Brain microvascular endothelial cell (primary cell): ENCODE measurements around the gene OR11H6.
"Not testable (repeated sequence)": the region's sequence is repeated elsewhere in the genome, so short reads cannot be mapped to it uniquely, and the experiment has no call there.

Experiments used
- DNase-seq: peaks from one replicate; pipeline ENCODE4 v3.0.0-alpha.2; 2020
- H3K27ac ChIP-seq: fragments of 250-450 bp; sonication (Bioruptor Pico); 2 replicates; pipeline ENCODE4 v1.5.1; 2020; ENCODE audit warnings: mild to moderate bottlenecking, moderate library complexity
- H3K27me3 ChIP-seq: fragments of 250-450 bp; sonication (Bioruptor Pico); replicated peaks from 2 replicates; pipeline ENCODE4 v1.5.1; 2020; ENCODE audit warnings: mild to moderate bottlenecking
- H3K36me3 ChIP-seq: fragments of 250-450 bp; sonication (Bioruptor Pico); replicated peaks from 2 replicates; pipeline ENCODE4 v1.5.1; 2020; ENCODE audit warnings: mild to moderate bottlenecking
- H3K4me3 ChIP-seq: 2 replicates; pipeline ENCODE4 v1.5.1; 2011; ENCODE audit warnings: low read depth, mild to moderate bottlenecking, control low read depth, low read length, moderate library complexity
- CTCF ChIP-seq: IDR thresholded peaks from 2 replicates; pipeline ENCODE4 v1.5.1; 2011; ENCODE audit warnings: low read depth, mild to moderate bottlenecking, moderate library complexity, low read length, control low read depth, inconsistent platforms; ENCODE audit errors: missing control alignments
- in situ Hi-C: cut with HindIII; loops from 2 replicates; pipeline ENCODE4 v1.10.0; 2017; ENCODE audit warnings: low sequenced_read_pairs, low pct_ligation_motif_present

OR11H6 gene

GRCh38 chr14:20215196-20215595 lies 8.3 kb upstream of the OR11H6 start:
- Histone ChIP-seq H3K27me3 (no peaks in the 10 kb centered on the region), H3K36me3 (no peaks in the 10 kb centered on the region), H3K27ac (no peak overlapping the region), H3K4me3 (no peak overlapping the region)
- TF ChIP-seq CTCF = no peak
- in situ Hi-C loops = no loop called here
- no peak for DNase-seq

- Histone ChIP-seq H3K27me3 (no peaks in the 10 kb centered on the region), H3K4me3 (no peak overlapping the region), H3K27ac (no peak overlapping the region), H3K36me3 (no peaks in the 10 kb centered on the region)
- no peak for DNase-seq
- no peak for TF ChIP-seq CTCF
- in situ Hi-C loops = no loop called here
Measured at GRCh38 chr14:20219033-20219432, 4.5 kb upstream of the OR11H6 start.

GRCh38 chr14:20228681-20229080 lies 5.2 kb downstream of the OR11H6 start, which contains the start of gene OR11H7:
Gene OR11H7 (plus strand): TSS chr14:20228981.
- Histone ChIP-seq H3K4me3 (no peak within 1 kb of the TSS), H3K27ac (no peak within 1 kb of the TSS), H3K36me3 (no peaks in the 10 kb centered on the region), H3K27me3 (no peaks in the 10 kb centered on the region)
- TF ChIP-seq CTCF = no peak
- in situ Hi-C loops = no loop called here
- DNase-seq = no peak

- H3K36me3 ChIP-seq, H3K4me3 ChIP-seq, H3K27ac ChIP-seq, H3K27me3 ChIP-seq, in situ Hi-C loops, DNase-seq: not testable (repeated sequence)
Measured at GRCh38 chr14:20235415-20235814, 11.9 kb downstream of the OR11H6 start.

- in situ Hi-C loops = no loop called here
Measured at GRCh38 chr14:20247646-20248246, 24.2 kb downstream of the OR11H6 start.

GRCh38 chr14:20262642-20263128 lies 39.2 kb downstream of the OR11H6 start:
- peak; percentile 27 for DNase-seq
- no peak for TF ChIP-seq CTCF
- no peaks in the 10 kb centered on the region for H3K27me3 ChIP-seq
- H3K4me3 ChIP-seq = no peak overlapping the region
- H3K27ac ChIP-seq = no peak overlapping the region
- in situ Hi-C loops = no loop called here
- no peaks in the 10 kb centered on the region for H3K36me3 ChIP-seq

More at GRCh38 chr14:20247646-20248246, 24.2 kb downstream of the OR11H6 start:
- Histone ChIP-seq H3K4me3 (no peak overlapping the region), H3K27me3 (no peaks in the 10 kb centered on the region), H3K27ac (no peak overlapping the region), H3K36me3 (no peaks in the 10 kb centered on the region)
- DNase-seq = no peak
- no peak for TF ChIP-seq CTCF

- H3K27me3 ChIP-seq, H3K4me3 ChIP-seq, H3K36me3 ChIP-seq, H3K27ac ChIP-seq, in situ Hi-C loops, DNase-seq: not testable (repeated sequence)
Measured at GRCh38 chr14:20264361-20264760, 40.9 kb downstream of the OR11H6 start.
